Panc1 (cell line): ENCODE measurements around the gene PPIA.

Source experiments
- POLR2AphosphoS5 ChIP-seq: IDR thresholded peaks from 2 replicates; pipeline ENCODE4 v1.6.1; 2012; ENCODE audit warnings: mild to moderate bottlenecking, low read depth, low read length, moderate library complexity
- TCF7L2 ChIP-seq: IDR thresholded peaks from 2 replicates; pipeline ENCODE4 v1.6.1; 2011; ENCODE audit warnings: mild to moderate bottlenecking, low read depth, low read length, inconsistent platforms
- TF ChIP-seq, protein P1 (sequence below): fragments of 450-650 bp; IDR thresholded peaks from 2 replicates; pipeline ENCODE4 v1.5.1; 2017; ENCODE audit warnings: mild to moderate bottlenecking
- TF ChIP-seq, protein P2 (sequence below), 2 experiments: IDR thresholded peaks; 2 replicates each; pipeline ENCODE4 v1.6.1; 2011 to 2012; ENCODE audit warnings: low read depth in 2 of 2, control low read depth in 1 of 2, low read length in 1 of 2, mild to moderate bottlenecking in 1 of 2, moderate library complexity in 1 of 2; ENCODE audit not compliant: insufficient read depth in 1 of 2

DNA sequence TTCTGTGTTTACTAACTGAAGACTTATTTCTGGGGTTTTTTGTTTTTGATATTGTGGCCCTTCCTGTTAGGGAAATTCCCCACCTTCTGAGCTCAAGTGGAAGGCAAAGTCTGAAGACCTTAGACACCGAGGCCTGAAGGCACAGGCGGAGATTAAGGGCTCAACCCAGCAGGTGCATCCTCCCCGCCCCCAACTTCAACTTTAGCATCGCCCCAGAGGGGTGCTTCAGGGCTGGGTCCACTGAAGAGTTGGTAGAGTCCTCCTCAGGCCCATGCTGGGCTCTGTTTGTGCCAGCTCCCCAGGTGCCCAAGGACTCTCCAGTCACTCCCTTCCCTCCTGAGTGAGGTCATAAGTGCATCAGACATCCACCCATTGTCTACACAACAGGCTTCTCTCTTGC, 9.4 kb upstream of the PPIA start:
- TF ChIP-seq, protein P1, sequence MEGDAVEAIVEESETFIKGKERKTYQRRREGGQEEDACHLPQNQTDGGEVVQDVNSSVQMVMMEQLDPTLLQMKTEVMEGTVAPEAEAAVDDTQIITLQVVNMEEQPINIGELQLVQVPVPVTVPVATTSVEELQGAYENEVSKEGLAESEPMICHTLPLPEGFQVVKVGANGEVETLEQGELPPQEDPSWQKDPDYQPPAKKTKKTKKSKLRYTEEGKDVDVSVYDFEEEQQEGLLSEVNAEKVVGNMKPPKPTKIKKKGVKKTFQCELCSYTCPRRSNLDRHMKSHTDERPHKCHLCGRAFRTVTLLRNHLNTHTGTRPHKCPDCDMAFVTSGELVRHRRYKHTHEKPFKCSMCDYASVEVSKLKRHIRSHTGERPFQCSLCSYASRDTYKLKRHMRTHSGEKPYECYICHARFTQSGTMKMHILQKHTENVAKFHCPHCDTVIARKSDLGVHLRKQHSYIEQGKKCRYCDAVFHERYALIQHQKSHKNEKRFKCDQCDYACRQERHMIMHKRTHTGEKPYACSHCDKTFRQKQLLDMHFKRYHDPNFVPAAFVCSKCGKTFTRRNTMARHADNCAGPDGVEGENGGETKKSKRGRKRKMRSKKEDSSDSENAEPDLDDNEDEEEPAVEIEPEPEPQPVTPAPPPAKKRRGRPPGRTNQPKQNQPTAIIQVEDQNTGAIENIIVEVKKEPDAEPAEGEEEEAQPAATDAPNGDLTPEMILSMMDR, result no peak
- TF ChIP-seq POLR2AphosphoS5, result no peak
- TF ChIP-seq, protein P2, sequence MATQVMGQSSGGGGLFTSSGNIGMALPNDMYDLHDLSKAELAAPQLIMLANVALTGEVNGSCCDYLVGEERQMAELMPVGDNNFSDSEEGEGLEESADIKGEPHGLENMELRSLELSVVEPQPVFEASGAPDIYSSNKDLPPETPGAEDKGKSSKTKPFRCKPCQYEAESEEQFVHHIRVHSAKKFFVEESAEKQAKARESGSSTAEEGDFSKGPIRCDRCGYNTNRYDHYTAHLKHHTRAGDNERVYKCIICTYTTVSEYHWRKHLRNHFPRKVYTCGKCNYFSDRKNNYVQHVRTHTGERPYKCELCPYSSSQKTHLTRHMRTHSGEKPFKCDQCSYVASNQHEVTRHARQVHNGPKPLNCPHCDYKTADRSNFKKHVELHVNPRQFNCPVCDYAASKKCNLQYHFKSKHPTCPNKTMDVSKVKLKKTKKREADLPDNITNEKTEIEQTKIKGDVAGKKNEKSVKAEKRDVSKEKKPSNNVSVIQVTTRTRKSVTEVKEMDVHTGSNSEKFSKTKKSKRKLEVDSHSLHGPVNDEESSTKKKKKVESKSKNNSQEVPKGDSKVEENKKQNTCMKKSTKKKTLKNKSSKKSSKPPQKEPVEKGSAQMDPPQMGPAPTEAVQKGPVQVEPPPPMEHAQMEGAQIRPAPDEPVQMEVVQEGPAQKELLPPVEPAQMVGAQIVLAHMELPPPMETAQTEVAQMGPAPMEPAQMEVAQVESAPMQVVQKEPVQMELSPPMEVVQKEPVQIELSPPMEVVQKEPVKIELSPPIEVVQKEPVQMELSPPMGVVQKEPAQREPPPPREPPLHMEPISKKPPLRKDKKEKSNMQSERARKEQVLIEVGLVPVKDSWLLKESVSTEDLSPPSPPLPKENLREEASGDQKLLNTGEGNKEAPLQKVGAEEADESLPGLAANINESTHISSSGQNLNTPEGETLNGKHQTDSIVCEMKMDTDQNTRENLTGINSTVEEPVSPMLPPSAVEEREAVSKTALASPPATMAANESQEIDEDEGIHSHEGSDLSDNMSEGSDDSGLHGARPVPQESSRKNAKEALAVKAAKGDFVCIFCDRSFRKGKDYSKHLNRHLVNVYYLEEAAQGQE (IDR thresholded peaks at IDR 0.05; ENCODE audit: insufficient read depth in 1 of 2, low read depth in 2 of 2, low read length in 1 of 2), result no peak
- TF ChIP-seq TCF7L2, result no peak
